Measurements from ENCODE around the gene GPR146.

- TF ChIP-seq POLR2AphosphoS5 (IDR thresholded peaks at IDR 0.05), result no peak
- no peak for TF ChIP-seq CTCF (IDR thresholded peaks at IDR 0.05)
Observed at GRCh38 chr7:1057416-1058291, 13.3 kb downstream of the GPR146 start.

All from esophagus muscularis mucosa (tissue), 3 donors.